ENCODE data around the gene SLC41A2. TPM values are rescaled to one million over a fixed set of nuclear protein-coding genes. Genes with fewer than 3 reads are reported as not detected.

Gene SLC41A2
- total and polyA plus RNA-seq, 2 of the 13 experiments (the other 11 are each of a cell fraction or from before 2014, with no cell fraction given), result 2.3 to 12.8 TPM

DNA sequence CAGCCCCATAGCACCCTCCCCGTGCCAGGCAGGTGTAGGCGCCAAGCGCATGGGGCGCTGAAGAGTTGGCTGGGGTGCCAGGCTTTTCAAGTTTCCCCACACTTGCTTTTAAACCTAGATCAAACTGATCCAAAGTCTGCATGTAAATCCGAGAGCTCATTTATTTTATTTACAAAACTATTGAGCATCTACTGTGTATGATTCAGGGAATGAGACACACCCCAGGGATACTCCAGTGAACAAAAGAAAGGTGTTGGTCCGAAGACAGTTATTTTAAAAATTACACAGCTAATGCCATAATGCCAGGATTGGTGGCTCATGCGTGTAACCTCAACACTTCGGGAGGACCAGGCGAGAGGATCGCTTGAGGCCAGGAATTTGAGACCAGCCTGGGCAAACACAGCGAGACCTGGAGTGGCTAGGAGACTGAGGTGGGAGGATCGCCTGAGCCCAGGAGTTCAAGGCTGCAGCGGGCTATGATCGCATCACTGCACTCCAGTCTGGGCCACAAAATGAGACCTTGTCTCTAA lies 780 bp upstream of the SLC41A2 start (continued):
- TF ChIP-seq GPN1 (CRISPR knock-in tag; IDR thresholded peaks at IDR 0.05; ENCODE audit: borderline replicate concordance) (no peak), ZNF335 (CRISPR knock-in tag; IDR thresholded peaks at IDR 0.05) (no peak), ZFYVE20 (CRISPR knock-in tag; IDR thresholded peaks at IDR 0.05; ENCODE audit: borderline replicate concordance, low read depth) (no peak), ZNF678 (CRISPR knock-in tag; IDR thresholded peaks at IDR 0.05) (no peak), GTF2F1 (IDR thresholded peaks at IDR 0.05; ENCODE audit: low read length) (no peak), GATAD1 (CRISPR knock-in tag; IDR thresholded peaks at IDR 0.05) (no peak), ZSCAN22 (CRISPR knock-in tag; IDR thresholded peaks at IDR 0.05) (no peak), ZMYM2 (CRISPR knock-in tag; IDR thresholded peaks at IDR 0.05) (peak; percentile 44; the same call in 1 of the 2 replicates), GATAD2A (CRISPR knock-in tag; IDR thresholded peaks at IDR 0.05) (no peak), ZNF20 (CRISPR knock-in tag; IDR thresholded peaks at IDR 0.05) (no peak), NCOA5 (CRISPR knock-in tag; IDR thresholded peaks at IDR 0.05) (no peak), ZNF260 (CRISPR knock-in tag; IDR thresholded peaks at IDR 0.05; ENCODE audit: borderline replicate concordance, low read depth) (no peak), ATM (IDR thresholded peaks at IDR 0.05; ENCODE audit: borderline replicate concordance) (no peak), ZBTB8A (CRISPR knock-in tag; IDR thresholded peaks at IDR 0.05; ENCODE audit: borderline replicate concordance, low read depth) (no peak), ZBTB3 (CRISPR knock-in tag; IDR thresholded peaks at IDR 0.05; ENCODE audit: borderline replicate concordance, low read depth) (no peak), SMARCC2 (IDR thresholded peaks at IDR 0.05) (no peak), ZNF569 (CRISPR knock-in tag; IDR thresholded peaks at IDR 0.05; ENCODE audit: borderline replicate concordance) (no peak)
- TF ChIP-seq, protein P1, sequence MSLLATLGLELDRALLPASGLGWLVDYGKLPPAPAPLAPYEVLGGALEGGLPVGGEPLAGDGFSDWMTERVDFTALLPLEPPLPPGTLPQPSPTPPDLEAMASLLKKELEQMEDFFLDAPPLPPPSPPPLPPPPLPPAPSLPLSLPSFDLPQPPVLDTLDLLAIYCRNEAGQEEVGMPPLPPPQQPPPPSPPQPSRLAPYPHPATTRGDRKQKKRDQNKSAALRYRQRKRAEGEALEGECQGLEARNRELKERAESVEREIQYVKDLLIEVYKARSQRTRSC (CRISPR knock-in tag; IDR thresholded peaks at IDR 0.05; ENCODE audit: low read depth), result no peak
- TF ChIP-seq, protein P2, sequence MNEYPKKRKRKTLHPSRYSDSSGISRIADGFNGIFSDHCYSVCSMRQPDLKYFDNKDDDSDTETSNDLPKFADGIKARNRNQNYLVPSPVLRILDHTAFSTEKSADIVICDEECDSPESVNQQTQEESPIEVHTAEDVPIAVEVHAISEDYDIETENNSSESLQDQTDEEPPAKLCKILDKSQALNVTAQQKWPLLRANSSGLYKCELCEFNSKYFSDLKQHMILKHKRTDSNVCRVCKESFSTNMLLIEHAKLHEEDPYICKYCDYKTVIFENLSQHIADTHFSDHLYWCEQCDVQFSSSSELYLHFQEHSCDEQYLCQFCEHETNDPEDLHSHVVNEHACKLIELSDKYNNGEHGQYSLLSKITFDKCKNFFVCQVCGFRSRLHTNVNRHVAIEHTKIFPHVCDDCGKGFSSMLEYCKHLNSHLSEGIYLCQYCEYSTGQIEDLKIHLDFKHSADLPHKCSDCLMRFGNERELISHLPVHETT (CRISPR knock-in tag; conservative IDR thresholded peaks at IDR 0.05), result no peak
- TF ChIP-seq, protein P3, sequence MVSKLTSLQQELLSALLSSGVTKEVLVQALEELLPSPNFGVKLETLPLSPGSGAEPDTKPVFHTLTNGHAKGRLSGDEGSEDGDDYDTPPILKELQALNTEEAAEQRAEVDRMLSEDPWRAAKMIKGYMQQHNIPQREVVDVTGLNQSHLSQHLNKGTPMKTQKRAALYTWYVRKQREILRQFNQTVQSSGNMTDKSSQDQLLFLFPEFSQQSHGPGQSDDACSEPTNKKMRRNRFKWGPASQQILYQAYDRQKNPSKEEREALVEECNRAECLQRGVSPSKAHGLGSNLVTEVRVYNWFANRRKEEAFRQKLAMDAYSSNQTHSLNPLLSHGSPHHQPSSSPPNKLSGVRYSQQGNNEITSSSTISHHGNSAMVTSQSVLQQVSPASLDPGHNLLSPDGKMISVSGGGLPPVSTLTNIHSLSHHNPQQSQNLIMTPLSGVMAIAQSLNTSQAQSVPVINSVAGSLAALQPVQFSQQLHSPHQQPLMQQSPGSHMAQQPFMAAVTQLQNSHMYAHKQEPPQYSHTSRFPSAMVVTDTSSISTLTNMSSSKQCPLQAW (CRISPR knock-in tag; IDR thresholded peaks at IDR 0.05), result no peak
- TF ChIP-seq, protein P4, sequence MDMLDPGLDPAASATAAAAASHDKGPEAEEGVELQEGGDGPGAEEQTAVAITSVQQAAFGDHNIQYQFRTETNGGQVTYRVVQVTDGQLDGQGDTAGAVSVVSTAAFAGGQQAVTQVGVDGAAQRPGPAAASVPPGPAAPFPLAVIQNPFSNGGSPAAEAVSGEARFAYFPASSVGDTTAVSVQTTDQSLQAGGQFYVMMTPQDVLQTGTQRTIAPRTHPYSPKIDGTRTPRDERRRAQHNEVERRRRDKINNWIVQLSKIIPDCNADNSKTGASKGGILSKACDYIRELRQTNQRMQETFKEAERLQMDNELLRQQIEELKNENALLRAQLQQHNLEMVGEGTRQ (IDR thresholded peaks at IDR 0.05; ENCODE audit: low read depth, low read length), result no peak
- TF ChIP-seq, protein P4 (CRISPR knock-in tag; IDR thresholded peaks at IDR 0.05; ENCODE audit: borderline replicate concordance), result no peak
- TF ChIP-seq, protein P5, sequence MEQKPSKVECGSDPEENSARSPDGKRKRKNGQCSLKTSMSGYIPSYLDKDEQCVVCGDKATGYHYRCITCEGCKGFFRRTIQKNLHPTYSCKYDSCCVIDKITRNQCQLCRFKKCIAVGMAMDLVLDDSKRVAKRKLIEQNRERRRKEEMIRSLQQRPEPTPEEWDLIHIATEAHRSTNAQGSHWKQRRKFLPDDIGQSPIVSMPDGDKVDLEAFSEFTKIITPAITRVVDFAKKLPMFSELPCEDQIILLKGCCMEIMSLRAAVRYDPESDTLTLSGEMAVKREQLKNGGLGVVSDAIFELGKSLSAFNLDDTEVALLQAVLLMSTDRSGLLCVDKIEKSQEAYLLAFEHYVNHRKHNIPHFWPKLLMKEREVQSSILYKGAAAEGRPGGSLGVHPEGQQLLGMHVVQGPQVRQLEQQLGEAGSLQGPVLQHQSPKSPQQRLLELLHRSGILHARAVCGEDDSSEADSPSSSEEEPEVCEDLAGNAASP (CRISPR knock-in tag; IDR thresholded peaks at IDR 0.05; ENCODE audit: borderline replicate concordance), result no peak; the same call in 1 of the 2 replicates

Measured in HepG2 (cell line).